Measurements from ENCODE around the gene MAST4. TPM values are rescaled to one million over a fixed set of nuclear protein-coding genes. Genes with fewer than 3 reads are reported as not detected.

The MAST4 gene
- total and polyA plus RNA-seq, 5 donors = 18.9 to 71.5 (median 52.4) TPM

DNA sequence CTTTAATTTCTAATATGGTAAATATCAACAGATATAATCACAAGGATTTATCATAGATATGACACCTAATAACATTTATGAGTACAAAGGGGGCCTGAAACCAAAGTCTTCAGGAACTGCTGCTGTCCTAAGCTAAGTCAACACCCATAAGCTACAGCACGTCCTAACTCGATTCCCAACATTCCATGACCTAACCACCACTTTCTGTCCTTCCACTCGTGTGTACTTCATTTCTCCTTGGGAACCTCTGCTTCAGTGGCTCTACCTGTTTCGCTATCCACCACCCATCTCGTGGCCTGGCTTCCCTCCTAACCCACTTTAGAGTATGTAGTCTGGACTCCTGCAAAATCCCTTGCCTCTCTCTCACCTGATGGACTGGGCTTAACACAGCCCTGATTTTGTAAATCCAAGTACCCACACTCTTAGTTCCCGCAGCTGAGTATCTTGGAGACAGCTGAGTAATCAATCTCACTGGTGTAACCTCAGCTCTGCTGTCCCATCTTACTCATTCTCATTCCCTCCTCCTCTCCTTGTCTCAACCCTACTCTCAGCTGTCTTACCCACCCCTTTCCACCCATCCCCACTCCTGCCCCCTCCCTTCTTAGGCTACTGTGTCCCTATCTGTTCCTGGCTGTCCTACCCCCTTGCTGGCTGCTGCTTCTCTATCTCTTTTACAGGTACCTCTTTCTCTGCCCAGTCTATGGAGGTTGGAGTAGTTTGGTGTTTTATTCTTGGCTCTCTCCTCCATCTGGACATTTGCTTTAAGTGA is 101.8 kb downstream of the MAST4 start:
- Histone ChIP-seq H3K27ac (ENCODE audit: low read length) (no peak overlapping the region), H3K9me3 (ENCODE audit: control insufficient read depth, low read length) (no peaks in the 10 kb centered on the region), H3K4me1 (ENCODE audit: control insufficient read depth, insufficient read depth, low read length) (no peaks in the 10 kb centered on the region), H3K27me3 (ENCODE audit: control insufficient read depth, insufficient read depth) (no peaks in the 10 kb centered on the region), H3K4me3 (ENCODE audit: low read length) (no peak overlapping the region)
- no peak for ATAC-seq
- no peak for DNase-seq
- intact Hi-C loops (cut with DNase I) = no loop called here
- 91% methylated on average over 6 of the region's 6 CpGs for WGBS

DNA sequence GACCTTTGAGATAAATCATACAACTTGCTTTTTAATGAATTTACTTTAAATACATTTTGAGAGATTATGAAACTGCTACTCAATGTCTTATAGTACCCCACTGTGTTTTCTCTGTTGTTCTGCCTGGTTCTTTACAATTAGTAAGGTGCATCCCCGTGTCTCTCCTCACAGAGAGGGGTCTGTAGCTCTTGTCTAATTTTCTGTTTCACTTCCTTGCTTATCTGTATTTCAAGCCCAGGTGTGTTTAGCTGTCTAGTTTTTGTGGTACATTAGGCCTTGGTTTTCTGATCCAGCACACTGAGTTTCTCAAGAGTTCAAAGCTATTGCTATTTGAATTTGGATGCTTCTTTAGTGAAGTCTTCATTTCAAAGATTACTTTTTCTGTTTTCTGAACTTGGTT is 105.1 kb downstream of the MAST4 start:
- H3K4me1 ChIP-seq (ENCODE audit: control insufficient read depth, insufficient read depth, low read length) = peaks cover 2% of the 10 kb centered on the region
- intact Hi-C loops (cut with DNase I) = no loop called here
- H3K4me3 ChIP-seq (ENCODE audit: low read length) = no peak overlapping the region
- no peaks in the 10 kb centered on the region for H3K27me3 ChIP-seq (ENCODE audit: control insufficient read depth, insufficient read depth)
- no peak for ATAC-seq
- WGBS = 86% methylated on average over 1 of the region's 1 CpG
- no peaks in the 10 kb centered on the region for H3K9me3 ChIP-seq (ENCODE audit: control insufficient read depth, low read length)
- H3K27ac ChIP-seq (ENCODE audit: low read length) = no peak overlapping the region
- DNase-seq = no peak

GRCh38 chr5:66702426-66702825 is 106.2 kb downstream of the MAST4 start:
- no peaks in the 10 kb centered on the region for H3K27me3 ChIP-seq (ENCODE audit: control insufficient read depth, insufficient read depth)
- H3K4me3 ChIP-seq (ENCODE audit: low read length) = no peak overlapping the region
- H3K27ac ChIP-seq (ENCODE audit: low read length) = no peak overlapping the region
- intact Hi-C loops (cut with DNase I) = no loop called here
- DNase-seq = no peak
- 81% methylated on average over 3 of the region's 3 CpGs for whole genome bisulfite sequencing
- ATAC-seq = no peak
- H3K9me3 ChIP-seq (ENCODE audit: control insufficient read depth, low read length) = no peaks in the 10 kb centered on the region
- peaks cover 2% of the 10 kb centered on the region for H3K4me1 ChIP-seq (ENCODE audit: control insufficient read depth, insufficient read depth, low read length)

DNA sequence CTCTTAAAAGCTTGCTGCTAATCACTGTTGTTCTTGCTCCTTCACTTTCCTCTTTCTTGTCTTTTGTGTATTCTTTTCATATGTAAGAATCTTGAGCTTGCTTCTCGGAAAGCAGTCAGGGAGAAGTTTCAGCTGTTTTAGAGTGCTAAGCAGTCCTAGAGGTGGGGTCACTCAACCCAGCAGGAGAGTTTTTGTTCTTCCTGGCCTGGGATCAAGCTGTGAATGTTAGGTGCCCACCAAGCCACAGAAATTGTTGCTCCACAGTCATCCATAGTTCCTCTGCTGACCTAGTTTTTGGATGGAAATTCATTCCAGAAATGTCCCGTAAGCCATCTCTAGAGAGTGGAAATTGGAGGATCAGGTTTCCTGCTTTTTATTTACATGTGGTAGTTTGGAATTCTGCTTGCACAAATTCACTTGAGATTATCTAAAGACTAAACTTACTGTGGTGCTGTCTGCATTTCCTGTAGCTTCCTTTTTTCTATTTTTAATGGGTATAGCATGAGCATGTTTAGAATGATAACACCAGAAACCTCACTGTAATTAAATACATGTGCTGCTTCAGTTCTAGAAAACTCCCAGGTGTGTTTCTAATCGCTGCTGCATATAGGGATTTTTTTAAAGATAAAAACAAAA is 108.7 kb downstream of the MAST4 start:
- no peak overlapping the region for H3K4me3 ChIP-seq (ENCODE audit: low read length)
- intact Hi-C loops (cut with DNase I) = no loop called here
- H3K27me3 ChIP-seq (ENCODE audit: control insufficient read depth, insufficient read depth) = no peaks in the 10 kb centered on the region
- 34% methylated on average over 3 of the region's 3 CpGs for WGBS
- no peak for DNase-seq
- H3K9me3 ChIP-seq (ENCODE audit: control insufficient read depth, low read length) = no peaks in the 10 kb centered on the region
- no peak overlapping the region for H3K27ac ChIP-seq (ENCODE audit: low read length)
- ATAC-seq = peak in 1 of 2 donors; percentile 26
- H3K4me1 ChIP-seq (ENCODE audit: control insufficient read depth, insufficient read depth, low read length) = peaks cover 2% of the 10 kb centered on the region

GRCh38 chr5:66708368-66708767 is 112.2 kb downstream of the MAST4 start:
- no peak overlapping the region for H3K4me3 ChIP-seq (ENCODE audit: low read length)
- no peaks in the 10 kb centered on the region for H3K9me3 ChIP-seq (ENCODE audit: control insufficient read depth, low read length)
- peaks cover 2% of the 10 kb centered on the region for H3K4me1 ChIP-seq (ENCODE audit: control insufficient read depth, insufficient read depth, low read length)
- 45% methylated on average over 1 of the region's 1 CpG for WGBS
- ATAC-seq (no peak), DNase-seq (no peak)
- no peak overlapping the region for H3K27ac ChIP-seq (ENCODE audit: low read length)
- H3K27me3 ChIP-seq (ENCODE audit: control insufficient read depth, insufficient read depth) = no peaks in the 10 kb centered on the region
- intact Hi-C loops (cut with DNase I) = no loop called here

- H3K9me3 ChIP-seq (ENCODE audit: control insufficient read depth, low read length) = no peaks in the 10 kb centered on the region
- intact Hi-C loops (cut with DNase I) = no loop called here
- no peaks in the 10 kb centered on the region for H3K27me3 ChIP-seq (ENCODE audit: control insufficient read depth, insufficient read depth)
- H3K4me3 ChIP-seq (ENCODE audit: low read length) = no peak overlapping the region
- ATAC-seq = no peak
- H3K4me1 ChIP-seq (ENCODE audit: control insufficient read depth, insufficient read depth, low read length) = no peaks in the 10 kb centered on the region
- peak; percentile 39 to 70 (median 53) for DNase-seq
- 68% methylated on average over 5 of the region's 5 CpGs for WGBS
- no peak overlapping the region for H3K27ac ChIP-seq (ENCODE audit: low read length)
Observed at GRCh38 chr5:66710557-66711088, 114.4 kb downstream of the MAST4 start.

GRCh38 chr5:66713998-66714397 is 117.8 kb downstream of the MAST4 start:
- intact Hi-C loops (cut with DNase I) = no loop called here
- ATAC-seq = no peak
- WGBS = 92% methylated on average over 3 of the region's 3 CpGs
- H3K27me3 ChIP-seq (ENCODE audit: control insufficient read depth, insufficient read depth) = no peaks in the 10 kb centered on the region
- H3K9me3 ChIP-seq (ENCODE audit: control insufficient read depth, low read length) = no peaks in the 10 kb centered on the region
- H3K27ac ChIP-seq (ENCODE audit: low read length) = no peak overlapping the region
- no peak overlapping the region for H3K4me3 ChIP-seq (ENCODE audit: low read length)
- DNase-seq = no peak
- peaks cover 6% of the 10 kb centered on the region for H3K4me1 ChIP-seq (ENCODE audit: control insufficient read depth, insufficient read depth, low read length)

- Histone ChIP-seq H3K4me3 (ENCODE audit: low read length) (no peak overlapping the region), H3K27ac (ENCODE audit: low read length) (no peak overlapping the region), H3K9me3 (ENCODE audit: control insufficient read depth, low read length) (no peaks in the 10 kb centered on the region), H3K4me1 (ENCODE audit: control insufficient read depth, insufficient read depth, low read length) (peaks cover 6% of the 10 kb centered on the region), H3K27me3 (ENCODE audit: control insufficient read depth, insufficient read depth) (no peaks in the 10 kb centered on the region)
- 30% methylated on average over 6 of the region's 6 CpGs for WGBS
- DNase-seq = peak in 1 of 3 donors; percentile 41
- peak; percentile 73 to 80 for ATAC-seq
- intact Hi-C loops (cut with DNase I) = no loop called here
Observed at GRCh38 chr5:66717455-66718373, 121.5 kb downstream of the MAST4 start.

DNA sequence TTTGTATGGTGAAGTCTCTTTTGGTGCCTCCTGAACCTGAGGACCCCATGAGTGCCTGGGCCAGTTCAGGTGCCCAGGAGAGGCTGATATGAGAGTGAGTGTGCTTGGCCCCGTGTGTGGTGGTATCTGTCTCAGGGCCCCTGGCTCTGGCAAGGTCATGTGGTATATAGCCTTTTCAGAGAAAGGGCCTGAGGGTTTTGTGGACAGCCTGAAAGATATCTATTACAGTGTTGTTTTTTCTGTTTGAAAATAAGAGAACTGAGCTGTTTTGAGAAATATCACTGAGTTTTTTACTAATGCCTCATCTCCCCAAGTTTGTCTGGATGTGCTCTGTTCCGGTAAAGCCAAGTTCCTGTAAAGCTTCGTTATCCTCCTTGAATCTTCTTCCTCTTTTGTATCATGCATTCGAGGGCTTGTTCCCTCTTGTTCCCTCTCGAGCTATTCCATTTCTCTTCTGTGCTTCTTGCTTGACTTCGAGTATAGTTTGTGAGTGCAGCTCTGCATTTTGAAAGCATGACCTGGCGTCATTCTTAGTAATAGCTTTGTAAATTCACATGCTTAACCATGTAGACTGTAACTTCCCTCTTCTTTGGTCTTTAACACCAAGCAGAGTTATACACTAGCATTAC is 122.3 kb downstream of the MAST4 start:
- peak overlapping the region; percentile 6 for H3K27ac ChIP-seq (ENCODE audit: low read length)
- no peak for DNase-seq
- no peak overlapping the region for H3K4me3 ChIP-seq (ENCODE audit: low read length)
- ATAC-seq = peak in 1 of 2 donors; percentile 34
- peaks cover 6% of the 10 kb centered on the region for H3K4me1 ChIP-seq (ENCODE audit: control insufficient read depth, insufficient read depth, low read length)
- H3K27me3 ChIP-seq (ENCODE audit: control insufficient read depth, insufficient read depth) = no peaks in the 10 kb centered on the region
- 58% methylated on average over 7 of the region's 7 CpGs for WGBS
- intact Hi-C loops (cut with DNase I) = no loop called here
- no peaks in the 10 kb centered on the region for H3K9me3 ChIP-seq (ENCODE audit: control insufficient read depth, low read length)

- H3K4me1 ChIP-seq (ENCODE audit: control insufficient read depth, insufficient read depth, low read length) = peaks cover 6% of the 10 kb centered on the region
- no peaks in the 10 kb centered on the region for H3K27me3 ChIP-seq (ENCODE audit: control insufficient read depth, insufficient read depth)
- no peaks in the 10 kb centered on the region for H3K9me3 ChIP-seq (ENCODE audit: control insufficient read depth, low read length)
- H3K4me3 ChIP-seq (ENCODE audit: low read length) = no peak overlapping the region
- no peak for ATAC-seq
- 75% methylated on average over 5 of the region's 5 CpGs for WGBS
- intact Hi-C loops (cut with DNase I) = no loop called here
- H3K27ac ChIP-seq (ENCODE audit: low read length) = no peak overlapping the region
- DNase-seq = no peak
Observed at GRCh38 chr5:66720780-66721179, 124.6 kb downstream of the MAST4 start.

Data from right cardiac atrium (tissue), 5 donors.